ENCODE data around the gene TIAM2.
"Not testable (repeated sequence)": the region's sequence is repeated elsewhere in the genome, so short reads cannot be mapped to it uniquely, and the experiment has no call there.

Gene TIAM2

DNA sequence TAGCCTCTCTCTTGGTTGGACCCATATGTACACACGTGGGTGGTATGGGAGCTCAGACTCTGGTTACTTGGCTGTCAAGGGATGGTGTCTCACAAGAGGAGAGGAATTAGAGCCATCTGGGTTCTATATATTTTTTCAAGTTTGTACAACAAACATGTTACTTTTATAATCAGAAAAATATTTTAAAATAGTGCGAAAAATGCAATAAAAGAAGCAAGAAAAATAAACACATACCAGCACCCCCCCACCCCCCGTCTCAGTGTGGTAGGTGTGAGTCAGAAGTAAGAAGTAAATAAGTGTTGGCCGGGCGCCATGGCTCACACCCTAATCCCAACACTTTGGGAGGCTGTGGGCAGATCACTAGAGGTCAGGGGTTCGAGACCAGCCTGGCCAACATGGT is 2.1 kb upstream of the TIAM2 start:
- no peak for DNase-seq

DNA sequence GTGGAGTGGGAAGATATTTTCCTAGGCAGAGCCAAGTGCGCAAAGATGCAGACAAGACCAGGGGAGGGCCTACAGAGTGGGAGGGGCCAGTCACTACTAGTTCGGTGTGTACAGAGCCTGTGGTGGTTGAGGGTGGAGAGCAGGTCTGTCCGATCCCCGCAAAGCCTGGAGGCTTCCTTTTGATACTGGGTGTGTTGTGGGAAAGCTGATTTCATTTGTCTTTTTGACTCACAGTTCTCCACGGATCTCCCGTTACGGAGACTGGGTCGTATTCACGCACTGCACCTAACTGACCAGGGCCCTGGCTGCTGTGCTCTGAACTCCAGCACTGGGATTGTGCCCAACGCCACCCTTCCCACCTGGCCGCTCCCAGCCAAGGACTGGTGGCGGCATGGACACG is 1.4 kb upstream of the TIAM2 start:
- no peak for DNase-seq

DNA sequence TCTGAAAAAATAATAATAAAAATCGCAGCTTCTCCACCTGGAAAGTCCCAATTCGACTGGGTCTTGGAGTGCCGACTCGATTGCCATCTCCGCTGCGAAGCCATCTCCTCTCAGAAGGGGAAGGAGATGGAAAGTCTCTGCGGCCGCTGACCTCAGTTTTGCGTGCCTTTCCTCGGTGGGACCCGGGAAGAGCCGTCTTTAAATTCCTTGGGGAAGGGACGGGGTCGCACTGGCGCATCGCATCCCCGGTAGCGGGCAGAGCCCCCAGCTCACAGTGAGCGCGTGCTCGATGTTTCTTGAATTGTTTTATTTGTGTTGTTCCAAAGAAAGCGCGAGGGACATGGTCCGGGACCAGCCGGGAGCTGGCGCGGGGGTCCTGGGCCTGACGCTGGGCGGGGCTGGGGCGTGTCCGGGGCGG is 270 bp upstream of the TIAM2 start:
- DNase-seq: no peak

DNA sequence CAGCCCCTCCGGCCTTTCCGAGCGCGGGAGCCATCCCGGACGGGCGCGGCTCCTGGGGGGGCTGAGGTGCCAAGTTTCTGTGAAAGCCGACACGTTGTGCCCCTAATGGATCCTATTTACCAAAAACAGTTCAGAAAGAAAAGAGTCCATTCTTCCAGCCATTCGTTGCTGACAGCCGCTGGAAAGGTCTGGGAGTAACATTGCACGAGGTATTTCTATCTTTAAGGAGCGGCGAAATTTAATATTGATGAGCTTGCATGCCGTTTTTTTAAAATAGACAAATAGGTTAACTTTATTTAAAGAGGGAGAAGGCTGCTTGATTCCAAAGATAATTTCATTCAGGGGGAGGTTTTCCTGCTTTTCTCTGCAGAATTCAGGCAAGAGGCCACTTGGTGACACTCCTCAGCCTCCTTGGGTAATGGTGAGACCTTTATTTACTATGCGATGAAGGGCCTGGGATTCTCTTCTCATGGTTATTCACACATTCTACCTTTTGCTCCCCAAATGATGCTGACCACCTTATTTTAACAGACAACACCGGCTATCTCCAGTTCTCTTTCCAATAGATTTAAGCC is 988 bp downstream of the TIAM2 start:
- DNase-seq: no peak

DNA sequence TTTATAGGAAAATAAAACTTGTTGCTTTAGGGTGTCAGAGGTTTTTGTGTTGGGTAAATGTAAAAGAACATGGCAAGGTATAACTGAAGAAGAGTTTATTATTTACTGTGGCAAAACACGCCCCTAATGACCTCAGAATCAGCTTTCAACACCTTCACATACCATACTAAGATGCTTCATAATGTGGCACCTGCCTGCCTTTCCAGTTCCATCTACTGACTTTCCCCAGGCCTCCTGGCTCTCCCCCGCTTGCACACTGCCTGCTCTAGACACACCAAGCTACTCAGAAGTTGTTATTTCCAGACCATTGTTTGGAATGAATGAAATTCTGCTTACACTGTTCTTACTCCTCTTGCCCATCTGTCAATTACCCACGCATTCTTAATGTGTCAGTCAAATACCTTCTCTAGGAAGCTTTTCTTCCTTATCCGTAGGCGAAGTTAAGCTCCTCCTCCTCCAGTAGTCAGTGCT is 1.8 kb downstream of the TIAM2 start:
- no peak for DNase-seq

DNA sequence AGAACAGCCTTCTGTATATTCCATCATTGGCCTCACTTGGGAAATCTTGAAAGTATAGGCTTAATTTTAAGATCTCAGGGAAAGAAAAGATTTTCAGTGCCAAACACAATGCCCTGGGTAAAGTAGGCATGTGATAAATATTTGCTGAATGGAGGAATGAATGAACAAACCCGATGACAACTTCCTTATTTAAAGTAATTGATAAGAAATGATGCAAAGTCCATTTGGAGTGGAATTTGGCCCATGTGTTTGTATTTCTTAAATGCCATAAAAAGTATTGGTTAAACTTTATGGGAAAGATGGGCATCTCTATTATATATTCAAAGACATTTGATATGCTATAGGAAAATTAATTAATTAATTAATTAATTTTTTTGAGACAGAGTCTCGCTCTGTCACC is 3.7 kb downstream of the TIAM2 start:
- no peak for DNase-seq

DNA sequence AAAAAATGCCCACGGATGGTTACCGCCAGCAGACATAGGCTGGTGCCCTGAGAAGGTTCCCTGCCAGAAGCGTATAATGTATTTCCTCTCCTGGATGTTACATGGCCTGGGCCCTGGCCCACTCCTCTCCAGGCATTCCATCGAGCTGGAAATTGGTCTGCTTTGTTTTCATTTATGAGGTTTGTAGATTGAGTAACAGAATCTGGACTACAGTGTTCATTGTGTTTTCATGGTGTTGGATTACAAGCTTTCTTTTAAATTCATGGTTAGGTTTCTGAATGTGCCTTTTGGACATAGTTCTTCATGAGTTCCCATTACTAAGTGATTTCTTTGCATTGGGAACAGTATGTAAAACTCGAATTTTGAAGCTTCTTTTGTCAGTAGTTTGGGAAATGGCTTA is 6.4 kb downstream of the TIAM2 start:
- DNase-seq: no peak

DNA sequence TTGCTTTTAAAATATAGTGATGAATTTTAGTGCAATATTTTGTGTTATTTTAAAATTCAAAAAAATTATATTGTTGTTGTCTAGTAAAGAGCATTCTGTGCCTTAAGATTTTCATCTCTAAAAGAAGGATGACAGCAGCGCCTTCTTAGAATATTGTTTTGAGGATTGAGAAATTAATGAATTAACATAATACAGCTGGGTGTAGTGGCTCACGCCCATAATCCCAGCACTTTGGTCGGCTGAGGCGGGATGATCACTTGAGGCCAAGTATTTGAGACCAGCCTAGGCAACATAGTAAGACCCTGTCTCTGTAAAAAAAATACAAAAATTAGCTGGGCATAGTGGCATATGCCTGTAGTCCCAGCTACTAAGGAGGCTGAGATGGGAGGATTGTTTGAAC is 6.8 kb downstream of the TIAM2 start:
- DNase-seq: no peak

DNA sequence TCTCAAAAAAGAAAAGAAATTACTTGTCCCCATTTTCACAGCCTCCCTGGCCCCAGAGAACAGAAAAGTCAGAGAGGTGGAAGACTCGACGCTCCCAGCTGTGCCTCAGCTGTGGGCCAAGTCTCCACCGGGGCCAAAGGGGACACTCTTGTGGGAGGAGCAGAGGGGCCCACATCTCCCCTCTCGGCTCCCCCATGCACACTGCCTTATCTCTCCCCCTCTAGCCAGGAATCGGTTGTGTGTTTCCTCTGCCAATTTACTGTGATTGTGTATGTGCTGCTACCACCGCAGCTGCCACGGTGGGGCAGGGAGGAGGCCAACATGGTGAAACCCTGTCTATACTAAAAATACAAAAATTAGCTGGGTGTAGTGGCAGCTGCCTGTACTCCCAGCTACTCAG is 8.4 kb downstream of the TIAM2 start:
- DNase-seq: peak; percentile 30

DNA sequence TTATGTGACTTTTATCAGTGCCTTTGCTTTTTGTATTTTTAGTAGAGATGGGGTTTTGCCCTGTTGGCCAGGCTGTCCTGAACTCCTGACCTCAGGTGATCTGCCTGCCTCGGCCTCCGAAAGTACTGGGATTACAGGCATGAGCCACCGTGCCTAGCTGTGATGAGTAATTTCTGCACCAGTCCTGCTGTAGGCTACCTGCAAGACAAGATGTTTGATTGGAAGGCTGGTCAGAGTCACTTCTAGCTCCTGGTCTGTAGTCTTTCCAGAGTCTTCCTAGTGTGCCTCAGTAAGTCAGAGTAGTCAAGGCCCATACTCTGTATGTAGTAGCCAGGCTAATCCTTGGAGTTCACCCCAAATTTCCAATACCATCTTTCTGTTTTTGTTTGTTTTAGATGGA is 8.9 kb downstream of the TIAM2 start:
- DNase-seq: no peak

DNA sequence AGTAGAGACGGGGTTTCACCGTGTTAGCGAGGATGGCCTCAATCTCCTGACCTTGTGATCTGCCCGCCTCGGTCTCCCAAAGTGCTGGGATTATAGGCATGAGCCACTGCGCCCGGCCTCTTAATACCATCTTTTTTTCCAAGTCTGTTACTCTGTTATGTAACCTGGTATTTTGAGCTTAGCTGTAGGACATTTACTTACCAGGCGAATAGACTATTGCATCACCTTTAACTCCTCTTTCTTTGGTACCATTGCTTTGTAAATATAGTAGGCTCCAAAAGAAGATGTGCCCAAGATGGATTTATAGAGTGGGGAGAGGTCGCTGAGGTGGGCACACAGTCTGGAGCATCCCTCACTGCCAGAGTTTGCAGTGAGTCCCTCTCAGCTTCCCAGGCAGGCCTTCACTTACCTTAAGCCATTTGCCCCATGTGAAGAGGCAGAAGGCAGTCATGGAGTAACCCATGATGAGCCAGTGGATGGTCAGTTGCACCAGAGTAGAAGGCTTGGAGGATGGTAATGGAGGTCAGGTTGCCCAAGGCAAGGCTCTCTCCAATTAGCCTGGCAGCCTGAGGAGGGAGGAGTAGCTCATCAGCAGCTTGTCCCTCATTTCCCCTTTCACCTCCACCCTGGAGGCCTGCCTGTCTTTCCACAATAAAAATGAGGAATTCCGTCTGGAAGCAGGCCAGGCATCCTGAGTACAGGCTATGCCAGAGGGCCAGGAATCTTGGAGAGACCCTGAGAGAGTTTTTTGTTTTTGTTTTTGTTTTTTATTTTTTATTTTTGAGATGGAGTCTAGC is 9.7 kb downstream of the TIAM2 start:
- DNase-seq: no peak

DNA sequence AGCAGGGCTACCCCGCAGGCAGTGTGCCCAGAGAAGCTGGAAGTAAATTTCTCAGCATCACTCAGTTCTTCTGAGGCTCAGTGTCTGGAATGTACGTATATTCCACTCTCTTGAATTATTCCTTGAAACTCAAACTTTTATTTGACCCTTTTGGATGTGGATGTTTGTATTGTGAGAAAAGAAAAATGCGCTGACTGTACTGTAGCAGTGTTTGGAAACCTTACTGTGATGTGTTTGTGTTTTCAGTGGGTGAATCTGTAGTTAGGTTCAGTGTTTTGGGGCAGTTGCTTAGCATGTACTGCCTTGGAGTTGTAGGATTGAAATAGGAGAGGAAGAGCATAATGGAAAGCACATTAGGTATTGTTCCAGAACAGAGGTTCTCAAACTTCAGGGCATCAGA is 13.5 kb downstream of the TIAM2 start:
- no peak for DNase-seq

DNA sequence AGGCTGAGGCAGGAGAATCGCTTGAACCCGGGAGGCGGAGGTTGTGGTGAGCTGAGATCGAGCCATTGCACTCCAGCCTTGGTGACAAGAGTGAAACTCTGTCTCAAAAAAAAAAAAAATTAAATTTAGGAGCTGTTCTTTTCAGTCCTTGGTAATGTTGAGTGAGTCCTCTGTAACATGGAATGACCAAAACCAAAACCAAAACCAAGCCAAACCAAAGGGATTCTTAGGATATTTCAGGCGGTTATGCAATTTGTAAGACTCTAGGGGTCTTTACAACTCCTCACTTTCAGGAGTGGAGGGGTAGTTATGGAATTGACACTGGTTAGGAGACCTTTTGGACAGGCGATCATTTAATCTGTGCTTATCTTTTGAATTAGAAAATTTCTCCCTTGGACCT is 15.8 kb downstream of the TIAM2 start:
- DNase-seq: no peak

DNA sequence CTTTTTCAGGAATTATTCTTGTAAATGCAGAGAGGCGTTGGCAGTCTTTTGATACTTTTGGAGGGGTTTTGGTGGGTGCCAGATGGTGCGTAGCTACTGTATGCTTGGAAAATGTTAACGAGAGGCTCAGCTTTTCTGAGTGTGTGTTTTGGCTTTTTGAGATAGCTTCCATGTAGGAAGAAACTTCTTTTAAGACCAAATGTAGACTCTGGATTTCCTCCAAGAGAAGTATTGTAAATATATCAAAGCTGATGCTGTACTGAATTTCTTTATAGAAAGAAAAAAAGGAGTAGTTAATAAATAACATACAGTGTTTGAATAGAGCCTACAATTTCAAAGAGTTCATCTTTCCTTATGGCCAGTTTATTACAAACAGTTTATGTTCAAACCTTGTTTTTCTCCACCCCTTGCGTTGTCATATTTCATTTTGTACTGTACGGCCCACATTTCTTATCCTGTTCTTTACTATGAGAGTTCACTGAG is 16.7 kb downstream of the TIAM2 start:
- no peak for DNase-seq

DNA sequence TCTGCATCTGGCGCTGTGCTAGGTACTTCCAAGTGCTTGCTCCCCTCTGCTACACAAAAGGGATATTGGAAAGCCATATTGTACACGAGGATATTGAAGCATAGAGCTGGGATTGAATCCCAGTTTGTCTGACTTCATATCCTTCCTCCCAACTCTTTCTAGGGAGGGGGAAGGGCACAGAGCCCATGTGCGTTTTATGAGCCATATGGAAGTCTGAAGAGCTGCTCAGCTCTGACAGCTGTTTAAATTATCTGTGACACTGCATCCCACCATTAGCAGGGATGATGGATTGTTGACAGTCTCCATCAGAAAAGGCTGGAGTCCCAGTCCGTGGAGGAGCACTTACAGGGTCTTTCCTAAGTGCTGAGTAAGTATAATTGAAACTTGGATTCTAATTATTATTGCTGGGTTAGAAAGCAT is 18.4 kb downstream of the TIAM2 start:
- no peak for DNase-seq

DNA sequence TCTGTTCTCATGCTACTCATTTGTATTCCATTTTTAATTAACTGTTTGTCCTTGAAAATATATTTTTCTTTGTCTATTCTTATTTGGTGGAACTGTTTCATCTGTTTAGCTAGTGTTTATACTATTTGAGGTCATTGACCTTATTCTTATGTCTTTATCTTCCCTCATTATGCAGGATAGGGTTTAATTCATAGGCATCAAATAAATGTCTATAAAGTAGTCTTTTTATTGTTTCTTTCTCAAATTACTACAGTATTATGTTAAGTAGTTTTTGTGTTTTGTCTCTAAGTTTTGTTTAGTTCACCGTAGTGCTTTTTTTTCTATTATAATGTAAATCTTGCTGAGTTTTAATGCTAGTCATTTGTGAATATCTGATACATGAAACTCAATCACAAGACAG is 19.0 kb downstream of the TIAM2 start:
- DNase-seq: no peak

DNA sequence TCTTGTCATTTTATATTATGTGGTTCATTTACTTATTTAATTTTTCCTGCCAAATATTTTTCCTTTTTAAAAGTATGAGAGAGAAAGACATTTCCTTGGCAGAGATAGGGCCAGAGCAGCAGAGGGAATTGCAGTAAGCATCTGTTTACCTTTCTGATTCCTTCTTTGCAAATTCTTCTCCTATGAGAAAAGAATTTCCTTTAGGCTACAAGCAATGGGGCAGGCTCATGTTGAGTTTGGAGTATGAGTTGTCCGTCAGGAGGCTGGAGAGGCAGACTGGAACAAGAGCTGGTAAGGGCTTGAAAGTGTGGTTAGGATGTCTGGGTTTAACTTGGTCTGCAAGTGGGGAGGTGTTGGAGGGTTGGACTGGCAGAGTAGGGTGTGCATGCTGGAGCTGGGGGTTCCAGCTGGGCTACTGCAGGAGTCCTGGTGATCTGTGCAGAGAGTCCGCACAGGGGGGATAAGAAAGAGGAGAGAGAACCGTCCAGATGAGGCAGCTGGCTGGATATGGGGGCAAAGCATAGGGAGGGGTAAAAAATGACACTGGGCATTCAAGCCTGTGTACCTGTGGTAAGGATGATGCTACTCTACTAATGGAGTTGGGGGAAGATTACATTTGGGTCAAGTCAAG is 19.7 kb downstream of the TIAM2 start:
- DNase-seq: no peak

DNA sequence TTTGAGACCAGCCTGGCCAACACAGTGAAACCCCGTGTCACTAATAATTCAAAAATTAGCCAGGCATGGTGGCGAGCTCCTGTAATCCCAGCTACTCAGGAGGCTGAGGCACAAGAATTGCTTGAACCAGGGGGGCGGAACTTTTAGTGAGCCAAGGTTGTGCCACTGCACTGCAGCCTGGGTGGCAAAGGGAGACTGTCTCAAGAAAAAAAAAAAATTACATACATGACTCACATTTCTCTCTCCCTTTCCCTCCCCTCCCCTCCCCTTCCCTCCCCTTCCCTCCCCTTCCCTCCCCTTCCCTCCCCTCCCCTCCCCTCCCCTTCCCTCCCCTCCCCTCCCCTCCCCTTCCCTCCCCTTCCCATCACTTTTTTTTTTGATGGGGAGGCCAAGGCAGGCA is 23.3 kb downstream of the TIAM2 start:
- DNase-seq: not testable (repeated sequence)

DNA sequence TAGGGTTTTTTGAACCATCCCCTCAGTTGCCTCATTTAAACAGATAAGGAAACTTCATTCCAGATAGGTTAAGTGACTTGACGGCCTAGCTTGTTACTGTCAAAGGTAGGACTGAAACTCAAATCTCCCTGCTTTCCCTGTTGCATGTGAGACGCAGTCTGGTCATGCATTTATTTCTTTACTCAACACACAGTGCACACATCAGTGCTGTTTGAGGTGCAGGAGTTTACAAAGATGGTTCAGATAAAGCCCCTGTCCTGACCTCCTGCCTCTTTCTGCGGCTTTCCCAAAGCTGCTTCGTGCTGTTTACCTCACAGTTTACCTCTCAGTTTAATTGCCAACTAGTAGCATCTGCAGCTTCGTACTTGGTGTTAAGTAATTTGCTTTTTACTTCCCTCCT is 26.6 kb downstream of the TIAM2 start:
- DNase-seq: no peak

DNA sequence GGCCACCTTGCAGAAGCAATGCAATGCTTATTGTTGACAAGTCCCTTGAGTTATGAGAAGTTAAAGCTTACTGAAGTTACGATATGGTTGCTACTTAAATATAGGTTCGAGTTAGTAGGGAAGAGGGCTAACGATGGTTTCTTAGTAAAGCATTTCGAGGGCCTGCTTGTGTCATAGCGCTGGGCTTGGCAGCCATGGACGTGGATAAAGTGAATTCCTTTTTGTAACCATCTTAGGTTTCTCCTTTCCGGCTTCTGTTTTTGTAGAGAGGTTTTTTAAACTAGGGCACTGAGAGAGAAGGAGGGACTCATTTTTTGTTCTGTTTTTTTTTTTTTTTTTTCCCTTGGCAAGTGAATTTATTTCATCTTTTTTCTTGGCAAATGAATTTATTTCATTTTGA is 27.6 kb downstream of the TIAM2 start:
- DNase-seq: no peak

DNA sequence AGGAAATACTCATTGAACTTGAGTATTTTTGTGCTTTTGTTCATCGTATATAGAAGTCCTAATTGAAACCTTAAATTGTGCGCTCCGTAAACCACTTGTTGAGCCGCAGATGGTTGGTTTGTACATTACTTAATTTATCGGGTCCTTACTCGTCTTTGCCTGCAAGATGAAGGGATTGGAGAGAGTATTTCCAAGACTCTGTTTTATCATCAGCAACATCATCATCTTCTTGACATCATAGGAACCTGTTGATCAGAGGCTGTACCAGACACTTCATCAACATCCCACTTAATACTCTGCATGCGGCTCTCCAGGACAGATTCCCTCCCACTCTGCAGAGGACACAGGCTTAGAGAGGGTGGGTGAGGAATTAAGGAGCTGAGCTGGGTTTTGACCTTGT is 28.6 kb downstream of the TIAM2 start:
- DNase-seq: no peak

DNA sequence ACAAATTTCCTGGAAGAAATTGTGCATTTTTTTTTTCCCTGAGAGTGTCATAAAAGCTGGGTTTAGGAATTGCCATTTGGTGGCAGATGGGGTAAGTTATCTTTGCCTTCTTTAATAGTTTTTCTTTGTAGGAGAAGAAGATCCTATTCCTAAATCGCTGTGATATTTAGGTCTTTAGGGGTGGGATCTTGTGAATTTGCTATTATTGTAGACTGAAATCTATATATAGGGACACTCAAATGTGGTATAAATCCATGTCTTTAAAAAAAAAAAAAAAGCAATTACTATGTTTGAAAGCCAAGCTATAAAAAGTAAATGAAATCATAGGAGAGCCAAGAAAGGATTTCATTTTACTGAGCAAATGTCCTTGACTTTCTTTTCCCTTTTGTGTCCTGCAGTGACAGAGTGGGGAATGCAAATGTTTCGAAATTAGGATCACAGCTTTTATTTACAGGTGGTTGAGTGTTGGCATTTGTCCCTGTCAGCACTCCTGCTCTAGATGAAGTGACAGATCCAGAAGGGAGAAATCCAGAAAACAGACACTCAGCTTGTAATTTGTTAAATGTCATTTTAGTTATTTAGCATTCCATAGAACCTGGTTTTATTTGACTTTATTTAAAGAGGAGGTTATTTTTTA is 29.4 kb downstream of the TIAM2 start:
- no peak for DNase-seq

DNA sequence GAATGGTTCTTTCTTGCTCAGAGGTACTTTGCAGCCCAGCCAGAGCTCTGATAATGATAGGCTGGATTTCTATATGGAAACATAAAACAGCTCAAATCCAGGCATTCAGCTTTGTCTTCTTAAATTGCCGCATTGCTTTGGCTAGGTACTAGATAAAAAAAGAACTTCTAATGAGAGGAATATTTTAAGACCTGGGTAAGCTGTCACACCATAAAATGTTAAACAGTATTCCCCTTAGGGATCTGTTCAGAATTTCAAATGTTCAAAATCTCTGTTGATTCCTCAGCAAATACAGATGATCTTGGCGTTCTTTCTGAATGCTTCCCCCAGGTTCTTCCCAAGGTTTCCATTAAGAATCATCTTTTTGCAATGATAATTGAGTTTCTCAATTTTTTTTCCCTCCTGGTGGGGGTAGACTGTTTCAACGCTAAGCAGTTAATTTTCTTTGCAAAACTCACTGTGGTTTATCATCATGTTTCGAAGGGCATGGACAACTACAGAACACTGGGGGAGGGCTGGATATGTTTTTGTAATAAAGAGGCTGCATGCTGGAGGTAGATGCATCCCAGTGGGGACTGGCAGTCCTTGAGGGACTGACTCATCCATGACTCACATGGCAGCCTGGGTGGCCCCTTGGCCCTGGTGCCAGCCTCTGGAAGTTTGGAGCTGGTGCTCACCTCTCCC is 31.0 kb downstream of the TIAM2 start:
- DNase-seq: no peak
